Middle frontal gyrus (tissue), 1 donor: Measurements from ENCODE around the gene FOXK2.
A peak's percentile ranks its signal among the peaks of the same experiment; 100 is the strongest.

Experiments used
- DNase-seq: peaks from one replicate; pipeline ENCODE4 v3.0.0-alpha.2; 2015; ENCODE audit warnings: low spot score; ENCODE audit errors: extremely low spot score

Gene FOXK2

DNA sequence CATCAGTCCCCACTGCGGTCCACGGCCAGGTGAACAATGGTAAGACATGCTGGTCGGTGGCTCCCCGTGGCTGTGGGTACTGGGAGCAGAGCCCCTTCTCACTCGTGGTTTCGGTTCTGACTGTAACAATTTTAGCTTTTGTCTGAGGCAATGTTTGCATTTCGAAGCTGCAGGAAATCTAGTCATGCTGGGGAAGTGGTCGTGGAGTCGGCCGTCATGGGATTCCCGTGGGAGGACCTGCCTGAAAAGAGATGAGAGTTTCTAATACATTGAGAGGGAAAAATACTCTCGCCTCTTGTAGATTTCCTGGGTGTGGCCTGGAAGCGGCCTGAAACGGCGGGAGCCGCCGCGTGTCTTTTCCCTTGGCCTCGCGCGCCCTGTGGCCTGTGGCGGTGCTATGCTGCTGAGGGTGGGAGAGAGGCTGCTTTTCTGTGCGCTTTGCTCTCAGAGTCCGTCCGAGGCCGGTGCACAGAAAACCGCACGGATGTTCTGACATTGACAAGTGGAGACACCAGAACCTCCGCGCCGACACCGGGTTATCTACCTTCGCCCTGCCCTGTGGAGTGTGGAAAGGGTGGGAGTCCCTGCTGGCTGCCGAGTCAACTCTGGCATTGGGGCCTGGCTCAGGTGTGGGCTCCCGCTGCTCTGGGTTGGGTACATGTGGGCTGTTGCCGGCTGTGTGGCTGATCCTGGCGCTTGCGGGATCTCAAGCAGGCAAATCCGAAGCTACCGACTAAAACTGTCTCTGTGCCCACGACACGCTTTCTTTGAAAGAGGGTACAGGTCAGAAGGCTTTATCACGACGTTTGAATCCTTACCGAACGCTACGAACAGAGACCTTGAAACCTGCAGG lies 67.9 kb downstream of the FOXK2 start:
- DNase-seq: no peak

- DNase-seq: no peak
Observed at GRCh38 chr17:82588266-82589175, 69.0 kb downstream of the FOXK2 start.

GRCh38 chr17:82589851-82590180 lies 70.3 kb downstream of the FOXK2 start:
- no peak for DNase-seq

- DNase-seq: no peak
Observed at GRCh38 chr17:82590216-82590615, 70.7 kb downstream of the FOXK2 start.

GRCh38 chr17:82590881-82591539 lies 71.5 kb downstream of the FOXK2 start:
- no peak for DNase-seq

GRCh38 chr17:82592289-82592766 lies 72.8 kb downstream of the FOXK2 start:
- DNase-seq: no peak

DNA sequence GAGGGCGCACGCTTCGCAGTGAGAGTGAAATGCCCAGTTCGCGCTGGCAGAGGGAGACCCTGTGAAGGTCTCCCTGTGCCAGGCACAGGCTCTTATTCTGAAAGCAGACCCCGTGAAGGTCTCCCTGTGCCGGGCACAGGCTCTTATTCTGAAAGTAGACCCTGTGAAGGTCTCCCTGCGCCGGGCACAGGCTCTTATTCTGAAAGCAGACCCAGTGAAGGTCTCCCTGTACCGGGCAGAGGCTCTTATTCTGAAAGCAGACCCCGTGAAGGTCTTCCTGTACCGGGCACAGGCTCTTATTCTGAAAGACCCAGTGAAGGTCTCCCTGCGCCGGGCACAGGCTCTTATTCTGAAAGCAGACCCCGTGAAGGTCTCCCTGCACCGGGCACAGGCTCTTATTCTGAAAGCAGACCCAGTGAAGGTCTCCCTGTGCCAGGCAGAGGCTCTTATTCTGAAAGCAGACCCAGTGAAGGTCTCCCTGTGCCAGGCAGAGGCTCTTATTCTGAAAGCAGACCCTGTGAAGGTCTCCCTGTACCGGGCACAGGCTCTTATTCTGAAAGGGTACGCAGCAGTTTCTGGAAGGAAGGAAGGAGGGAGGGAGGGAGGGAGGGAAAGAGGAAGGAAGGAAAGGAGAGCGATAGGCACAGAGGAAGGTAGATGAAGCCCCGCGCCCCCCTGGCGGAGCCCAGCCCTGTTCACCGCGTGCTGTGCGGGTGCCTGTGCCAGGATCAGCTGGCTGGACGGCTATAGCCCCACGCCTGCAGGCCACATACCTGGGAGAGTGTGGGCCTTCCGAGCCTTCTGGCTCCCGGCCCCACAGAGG lies 73.4 kb downstream of the FOXK2 start:
- DNase-seq: peak; percentile 34

DNA sequence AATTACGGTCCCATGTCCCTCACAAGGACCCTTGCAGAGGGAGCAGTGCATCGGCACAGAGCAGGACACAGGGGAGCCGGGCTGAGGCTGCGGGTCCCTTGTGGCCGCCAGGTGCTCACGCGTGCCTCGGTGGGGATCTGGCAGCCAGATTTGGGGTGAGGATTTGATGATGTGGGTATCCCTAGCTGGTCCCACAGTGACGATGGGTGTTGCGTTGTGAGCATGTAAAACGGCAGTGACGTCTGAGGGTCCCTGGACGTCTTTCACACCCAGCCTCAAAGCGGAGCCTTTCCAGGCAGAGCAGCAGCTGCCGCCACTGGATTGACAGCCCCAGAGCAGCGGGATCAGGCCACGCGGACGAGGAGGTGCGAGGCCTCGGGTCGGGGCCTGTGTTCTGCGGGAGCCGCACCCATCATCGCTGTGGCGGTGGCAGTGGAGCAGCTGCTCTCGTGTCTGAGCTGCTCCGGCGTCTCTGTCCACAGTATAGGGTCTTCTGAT lies 74.1 kb downstream of the FOXK2 start:
- no peak for DNase-seq

DNA sequence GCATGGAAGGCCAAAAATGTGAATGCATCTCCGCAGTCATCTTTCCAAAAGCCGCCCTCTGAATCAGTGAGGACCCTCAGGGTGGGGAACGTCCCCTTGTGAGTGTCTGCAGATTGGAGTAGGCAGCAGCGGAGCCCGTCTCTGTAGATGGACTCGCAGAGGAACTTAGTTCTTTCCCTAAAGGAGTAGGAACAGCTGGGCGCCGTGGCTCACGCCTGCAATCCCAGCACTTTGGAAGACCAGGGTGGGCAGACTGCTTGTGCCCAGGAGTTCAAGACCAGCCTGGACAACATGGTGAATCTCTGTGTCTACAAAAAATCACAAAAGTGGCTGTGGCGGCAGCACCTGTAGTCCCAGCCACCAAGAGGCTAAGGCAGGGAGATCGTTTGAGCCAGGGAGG lies 75.0 kb downstream of the FOXK2 start:
- no peak for DNase-seq

DNA sequence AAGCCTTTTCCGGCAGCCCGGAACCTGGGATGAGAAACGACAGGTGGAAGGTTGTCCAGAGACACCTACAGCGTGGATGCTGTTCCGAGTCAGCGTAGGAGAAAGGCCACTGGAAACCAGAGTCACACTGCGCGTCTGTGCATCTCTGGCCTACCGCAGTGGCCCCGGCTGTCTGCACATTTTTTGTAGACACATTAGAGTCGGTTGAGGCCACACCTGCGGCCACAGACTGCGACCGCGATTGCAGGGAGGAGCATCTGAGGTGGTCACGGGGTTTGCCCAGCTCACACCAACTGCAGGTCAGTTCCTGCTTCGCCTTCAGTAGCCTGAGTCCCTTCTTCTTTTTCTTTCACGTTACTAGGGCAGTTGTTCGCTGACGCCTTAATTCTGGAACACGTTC lies 76.4 kb downstream of the FOXK2 start:
- no peak for DNase-seq

GRCh38 chr17:82596296-82596695 lies 76.8 kb downstream of the FOXK2 start:
- DNase-seq: no peak

DNA sequence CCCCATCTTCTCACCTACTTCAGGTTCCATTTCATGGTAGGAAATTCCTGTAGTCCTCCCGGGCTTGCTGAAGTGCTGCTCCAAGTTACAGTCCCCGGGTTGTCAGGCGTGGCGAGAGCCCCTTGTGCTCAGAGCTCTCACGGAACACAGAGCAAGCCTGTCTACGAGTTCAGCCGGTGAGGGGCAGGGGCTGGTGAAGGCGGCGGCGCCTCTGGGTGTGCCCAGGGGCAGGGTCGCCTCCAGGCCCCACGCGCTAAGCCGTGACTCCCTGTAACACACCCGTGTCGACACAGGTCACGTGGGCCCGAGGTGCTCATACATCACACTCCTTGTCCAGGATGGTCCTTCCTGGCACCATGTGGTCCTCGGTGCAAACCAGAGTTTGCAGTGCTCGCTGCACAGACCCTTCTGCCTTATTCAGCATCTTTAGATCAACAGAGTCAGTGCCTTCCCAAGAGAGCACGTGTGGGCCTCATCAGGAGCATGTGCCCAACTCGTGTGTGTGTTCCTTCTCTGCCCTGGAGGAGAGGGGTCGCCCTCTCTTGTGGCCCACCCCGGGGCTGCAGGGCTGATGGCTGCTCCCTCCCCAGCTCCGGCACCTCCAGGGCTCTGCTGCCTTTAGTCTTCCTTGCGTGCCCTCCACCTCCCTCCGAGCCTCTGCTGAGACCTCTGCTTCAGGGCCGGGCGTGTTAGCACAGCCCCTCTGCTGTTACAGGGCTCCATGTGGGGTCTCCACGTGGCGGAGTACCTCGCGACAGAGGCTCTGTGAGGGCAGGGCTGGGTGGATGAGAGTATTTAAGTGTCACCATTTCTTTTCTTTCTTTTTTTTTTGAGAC lies 77.5 kb downstream of the FOXK2 start:
- no peak for DNase-seq

GRCh38 chr17:82598256-82599119 lies 79.0 kb downstream of the FOXK2 start:
- no peak for DNase-seq

- DNase-seq: no peak
Observed at GRCh38 chr17:82599674-82600661, 80.4 kb downstream of the FOXK2 start.

GRCh38 chr17:82600731-82601446 lies 81.4 kb downstream of the FOXK2 start:
- no peak for DNase-seq

GRCh38 chr17:82601447-82602000 lies 82.0 kb downstream of the FOXK2 start:
- DNase-seq: no peak

GRCh38 chr17:82602487-82602886 lies 83.0 kb downstream of the FOXK2 start:
- no peak for DNase-seq
